ENCODE results near the gene OLFM1.

OLFM1 gene

DNA sequence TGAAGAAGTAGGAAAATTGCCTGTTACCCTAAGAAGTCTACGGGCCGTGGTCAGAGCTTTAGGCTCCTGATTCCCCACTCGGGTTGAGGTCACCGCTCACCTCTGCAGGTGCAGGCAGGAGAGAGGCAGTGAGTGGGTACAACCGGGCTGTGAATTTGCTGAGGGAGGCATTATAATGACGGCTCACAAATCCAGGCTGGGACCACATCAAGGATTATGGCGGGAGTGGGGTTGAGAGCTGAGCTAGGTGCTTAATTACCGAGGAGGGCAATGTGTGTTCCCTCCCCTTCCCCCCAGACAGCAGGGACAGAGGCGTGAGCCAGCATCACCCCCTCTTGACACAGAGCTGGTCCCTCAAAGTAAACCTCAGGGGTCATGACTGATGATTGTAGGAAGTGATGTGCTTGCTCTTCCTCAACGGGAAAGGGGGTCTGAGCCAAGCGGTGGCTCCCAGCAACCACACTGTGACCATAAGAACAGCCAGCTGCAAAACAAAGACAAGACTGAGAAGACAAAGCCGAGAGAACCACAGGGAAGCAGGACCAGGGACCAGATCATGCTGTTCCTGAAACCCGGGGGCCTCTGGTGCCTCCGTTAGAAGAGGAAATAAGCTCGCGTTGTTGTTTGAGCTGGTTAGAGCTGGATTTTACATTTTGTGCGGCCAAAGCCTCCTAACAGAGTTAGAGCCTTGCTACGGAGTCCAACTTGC, 77.7 kb downstream of the OLFM1 start:
- no peaks in the 10 kb centered on the region for H3K4me1 ChIP-seq
- no peak overlapping the region for H3K4me3 ChIP-seq
- H3K9me3 ChIP-seq, result no peaks in the 10 kb centered on the region
- no peaks in the 10 kb centered on the region for H3K27me3 ChIP-seq (ENCODE audit: low read depth)
- no peaks in the 10 kb centered on the region for H3K36me3 ChIP-seq (replicated peaks)
- DNase-seq (ENCODE audit: low spot score in 2 of 2), result no peak
- in situ Hi-C loops (cut with MboI; ENCODE audit: low sequenced_read_pairs), result no loop called here

DNA sequence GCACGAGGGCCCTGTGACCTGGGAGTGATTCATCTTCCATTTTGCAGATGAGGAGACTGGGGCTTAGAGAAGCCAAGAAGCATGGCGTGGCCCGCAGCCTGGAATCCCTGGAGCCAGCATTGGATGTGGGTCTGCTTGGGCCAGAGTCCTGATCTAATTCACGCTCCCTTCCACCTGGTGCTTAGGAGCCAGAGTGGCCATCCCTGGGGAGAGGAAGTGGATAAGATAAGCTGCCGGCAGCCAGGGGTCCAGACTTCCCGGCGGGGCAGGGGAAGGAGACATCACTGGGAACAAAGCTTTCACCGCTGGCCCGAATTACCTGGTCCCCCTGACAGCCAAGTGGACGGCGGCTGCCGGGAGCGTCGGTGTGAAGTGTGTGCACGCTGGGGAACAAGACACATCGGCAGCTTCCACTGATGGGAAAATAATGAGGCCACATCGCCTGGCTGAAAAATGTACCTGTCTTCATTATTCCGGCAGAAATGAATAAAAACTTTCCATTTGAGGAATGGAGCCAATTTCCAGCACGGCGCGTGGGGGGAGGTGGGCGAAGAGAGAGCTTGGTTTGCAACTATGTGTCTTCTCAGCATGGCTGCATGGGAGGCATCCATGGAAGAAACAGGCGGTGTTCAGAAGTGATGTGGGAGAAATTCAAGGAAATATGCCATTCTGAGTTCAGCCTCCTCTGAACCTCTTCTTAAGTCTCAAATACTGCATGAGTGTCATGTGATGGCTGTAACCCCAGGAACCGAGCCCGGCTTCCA, 78.5 kb downstream of the OLFM1 start:
- no peaks in the 10 kb centered on the region for H3K9me3 ChIP-seq
- no peaks in the 10 kb centered on the region for H3K4me1 ChIP-seq
- in situ Hi-C loops (cut with MboI; ENCODE audit: low sequenced_read_pairs), result no loop called here
- H3K36me3 ChIP-seq (replicated peaks), result no peaks in the 10 kb centered on the region
- DNase-seq (ENCODE audit: low spot score in 2 of 2), result no peak
- no peaks in the 10 kb centered on the region for H3K27me3 ChIP-seq (ENCODE audit: low read depth)
- no peak overlapping the region for H3K4me3 ChIP-seq

DNA sequence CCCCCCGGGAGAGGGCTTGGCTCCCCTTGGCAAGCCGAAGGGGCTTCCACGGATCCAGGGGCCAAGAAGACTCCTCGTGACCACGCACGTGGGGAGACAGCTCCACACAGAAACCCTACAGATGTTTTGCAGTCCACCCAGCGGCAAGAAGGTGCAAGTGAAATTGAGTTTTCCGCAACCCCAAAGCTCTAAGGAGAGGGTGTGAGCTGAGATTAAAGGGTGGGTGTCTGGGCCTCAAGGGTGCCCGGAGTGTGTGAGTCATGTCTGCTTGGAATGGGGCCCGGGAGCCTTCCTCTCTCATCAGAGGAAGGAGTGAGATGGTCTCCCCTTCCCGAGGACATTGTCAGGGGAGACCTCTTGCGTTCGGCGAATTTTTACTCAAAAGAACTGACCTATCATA, 79.1 kb downstream of the OLFM1 start:
- H3K36me3 ChIP-seq (replicated peaks), result no peaks in the 10 kb centered on the region
- in situ Hi-C loops (cut with MboI; ENCODE audit: low sequenced_read_pairs), result no loop called here
- H3K27me3 ChIP-seq (ENCODE audit: low read depth), result no peaks in the 10 kb centered on the region
- H3K4me1 ChIP-seq, result no peaks in the 10 kb centered on the region
- H3K4me3 ChIP-seq, result no peak overlapping the region
- DNase-seq (ENCODE audit: low spot score in 2 of 2), result no peak
- H3K9me3 ChIP-seq, result no peaks in the 10 kb centered on the region

DNA sequence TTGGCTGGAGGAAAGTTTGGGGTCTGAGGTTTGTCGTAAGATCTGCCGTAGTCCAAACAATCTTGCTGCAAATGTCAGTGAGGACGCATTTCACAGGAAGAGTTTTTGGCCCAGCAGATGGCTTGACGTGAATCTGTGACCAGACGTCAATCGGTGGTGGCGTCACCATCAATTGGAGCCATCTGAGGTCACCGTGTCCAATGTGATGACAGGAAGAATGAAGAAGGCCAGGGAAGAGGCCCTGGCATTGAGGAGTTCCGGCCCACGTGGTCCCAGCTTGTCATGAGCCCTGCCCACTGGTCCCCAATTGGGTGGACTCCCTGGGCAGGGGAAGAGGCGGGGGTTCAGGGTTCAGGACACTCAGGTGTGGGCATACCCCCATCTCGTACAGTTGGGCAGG, 79.9 kb downstream of the OLFM1 start:
- H3K27me3 ChIP-seq (ENCODE audit: low read depth), result no peaks in the 10 kb centered on the region
- in situ Hi-C loops (cut with MboI; ENCODE audit: low sequenced_read_pairs), result no loop called here
- DNase-seq (ENCODE audit: low spot score in 2 of 2), result no peak
- H3K4me3 ChIP-seq, result no peak overlapping the region
- H3K4me1 ChIP-seq, result no peaks in the 10 kb centered on the region
- H3K36me3 ChIP-seq (replicated peaks), result no peaks in the 10 kb centered on the region
- no peaks in the 10 kb centered on the region for H3K9me3 ChIP-seq

DNA sequence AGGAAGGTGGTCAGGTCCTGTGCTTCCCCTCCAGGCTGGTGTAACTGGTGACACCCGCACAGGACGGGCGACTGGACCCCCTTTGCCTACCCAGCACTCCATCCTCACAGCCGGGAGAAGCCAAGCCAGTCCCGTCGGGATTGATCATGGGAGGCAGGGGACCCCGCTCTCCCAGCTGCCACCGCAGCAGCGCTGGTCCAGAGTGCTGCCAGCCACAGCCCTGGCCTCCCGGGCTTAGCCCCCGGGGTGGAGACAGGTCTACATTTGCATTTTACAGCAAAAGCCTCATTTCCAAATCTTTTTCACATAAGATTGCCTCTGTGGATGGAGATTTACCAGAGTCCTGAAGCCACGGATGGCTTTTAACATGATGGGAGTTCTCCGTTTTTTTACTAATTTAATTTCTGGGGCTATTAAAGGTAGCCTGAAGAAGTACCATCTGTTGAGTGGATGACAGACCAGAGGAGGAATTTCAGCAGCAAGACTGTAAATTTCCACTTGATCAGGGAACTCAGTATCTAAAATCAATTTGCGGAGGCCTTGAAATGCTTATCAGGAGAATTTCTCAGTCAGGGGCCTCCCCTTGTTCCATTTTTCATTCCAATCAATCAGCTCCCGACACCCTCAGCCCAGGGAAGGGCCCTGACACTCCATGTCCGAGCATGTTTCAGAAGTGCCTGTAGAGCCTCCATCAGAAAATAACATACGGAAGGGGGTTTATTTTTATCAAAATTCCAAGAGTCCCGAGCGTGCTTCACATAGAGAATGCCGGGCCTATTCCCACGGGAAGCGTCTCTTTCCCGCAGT, 80.6 kb downstream of the OLFM1 start:
- H3K36me3 ChIP-seq (replicated peaks), result no peaks in the 10 kb centered on the region
- no peaks in the 10 kb centered on the region for H3K27me3 ChIP-seq (ENCODE audit: low read depth)
- no peak overlapping the region for H3K4me3 ChIP-seq
- in situ Hi-C loops (cut with MboI; ENCODE audit: low sequenced_read_pairs), result no loop called here
- DNase-seq (ENCODE audit: low spot score in 2 of 2), result no peak
- no peaks in the 10 kb centered on the region for H3K9me3 ChIP-seq
- H3K4me1 ChIP-seq, result no peaks in the 10 kb centered on the region

DNA sequence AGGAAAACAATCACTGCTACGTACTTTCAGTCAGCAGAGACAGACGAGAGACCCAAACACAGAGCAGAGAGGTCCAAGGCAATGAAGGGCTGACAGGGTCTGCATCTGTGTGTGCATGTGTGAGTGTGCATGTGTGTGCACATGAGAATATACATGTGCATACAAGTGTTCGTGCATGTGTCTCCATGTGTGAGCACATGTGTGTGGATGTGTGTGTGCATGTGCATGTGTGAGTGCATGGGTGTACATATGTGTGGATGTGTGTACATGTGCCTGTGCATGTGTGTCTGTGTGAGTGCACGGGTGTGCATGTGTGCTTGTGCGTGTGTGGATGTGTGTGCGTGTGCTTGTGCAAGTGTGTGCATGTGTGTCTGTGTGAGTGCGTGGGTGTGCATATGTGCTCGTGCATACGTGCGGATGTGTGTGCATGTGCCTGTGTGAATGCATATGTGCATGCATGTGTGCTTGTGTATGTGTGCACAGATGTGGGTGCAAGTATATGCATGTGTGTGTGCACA, 82.3 kb downstream of the OLFM1 start:
- no peaks in the 10 kb centered on the region for H3K36me3 ChIP-seq (replicated peaks)
- H3K27me3 ChIP-seq (ENCODE audit: low read depth), result no peaks in the 10 kb centered on the region
- no peaks in the 10 kb centered on the region for H3K9me3 ChIP-seq
- DNase-seq (ENCODE audit: low spot score in 2 of 2), result no peak
- in situ Hi-C loops (cut with MboI; ENCODE audit: low sequenced_read_pairs), result no loop called here
- H3K4me3 ChIP-seq, result no peak overlapping the region
- H3K4me1 ChIP-seq, result no peaks in the 10 kb centered on the region

DNA sequence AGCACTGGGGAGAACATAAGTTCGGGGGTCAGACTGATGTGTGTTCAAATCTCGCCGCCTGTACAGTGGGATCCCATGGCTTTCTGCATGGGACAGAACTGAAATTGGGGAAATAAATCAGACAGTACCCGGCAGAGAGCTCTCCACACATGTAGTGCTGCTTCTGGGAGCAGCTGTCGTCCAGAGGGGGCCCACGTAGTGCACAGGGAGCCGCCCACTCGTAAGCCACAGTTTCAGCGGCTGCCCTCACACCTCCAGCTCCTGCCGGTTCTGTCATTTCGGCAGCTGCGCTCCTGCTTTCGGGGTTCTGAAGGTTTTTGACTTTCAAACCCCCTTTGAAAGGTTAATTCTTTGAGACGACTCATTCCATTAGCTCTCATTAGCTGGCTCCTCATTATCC, 83.1 kb downstream of the OLFM1 start:
- Histone ChIP-seq H3K4me3 (no peak overlapping the region), H3K27me3 (ENCODE audit: low read depth) (no peaks in the 10 kb centered on the region), H3K9me3 (no peaks in the 10 kb centered on the region), H3K36me3 (replicated peaks) (no peaks in the 10 kb centered on the region), H3K4me1 (no peaks in the 10 kb centered on the region)
- in situ Hi-C loops (cut with MboI; ENCODE audit: low sequenced_read_pairs), result no loop called here
- DNase-seq (ENCODE audit: low spot score in 2 of 2), result no peak

Measured in HAP-1 (cell line).